SK-N-SH treated with all-trans-retinoic acid at 6 μM for 48 hours (cell line): Measurements from ENCODE around the gene HIVEP3.

ENCODE experiments used
- ATAC-seq: fragments of 200-7000 bp; cut with Tn5 transposase; 3 replicates; pipeline ENCODE4 v1.9.1; 2020; ENCODE audit warnings: mild to moderate bottlenecking, moderate library complexity
- ARNTL ChIP-seq: fragments of 450-650 bp; formaldehyde crosslinking; IDR thresholded peaks from 2 replicates; pipeline ENCODE4 v1.5.0; 2020; ENCODE audit warnings: low read depth, mild to moderate bottlenecking, moderate library complexity, borderline replicate concordance
- BACH2 ChIP-seq: fragments of 250-450 bp; sonication (Bioruptor Pico); IDR thresholded peaks from 2 replicates; pipeline ENCODE4 v1.9.0; 2021; ENCODE audit warnings: mild to moderate bottlenecking, borderline replicate concordance
- CREB5 ChIP-seq: fragments of 250-450 bp; sonication (Bioruptor Pico); IDR thresholded peaks from 2 replicates; pipeline ENCODE4 v1.5.1; 2020; ENCODE audit warnings: low read depth, mild to moderate bottlenecking, moderate library complexity
- CSDC2 ChIP-seq: fragments of 250-450 bp; sonication (Bioruptor Pico); IDR thresholded peaks from 2 replicates; pipeline ENCODE4 v1.5.0; 2020; ENCODE audit warnings: mild to moderate bottlenecking, moderate library complexity
- ESRRG ChIP-seq: fragments of 250-450 bp; sonication (Bioruptor Pico); IDR thresholded peaks from 2 replicates; pipeline ENCODE4 v1.6.1; 2021; ENCODE audit warnings: mild to moderate bottlenecking
- GLIS3 ChIP-seq: fragments of 250-450 bp; sonication (Bioruptor Pico); IDR thresholded peaks from 2 replicates; pipeline ENCODE4 v1.5.0; 2020; ENCODE audit warnings: mild to moderate bottlenecking, moderate library complexity
- ISL1 ChIP-seq: fragments of 250-450 bp; sonication (Bioruptor Pico); IDR thresholded peaks from 2 replicates; pipeline ENCODE4 v2.1.2; 2022; ENCODE audit warnings: mild to moderate bottlenecking, moderate library complexity
- OSR1 ChIP-seq: fragments of 250-450 bp; sonication (Bioruptor Pico); IDR thresholded peaks from 2 replicates; pipeline ENCODE4 v1.8.0; 2022; ENCODE audit warnings: moderate library complexity, mild to moderate bottlenecking, inconsistent platforms
- POU6F1 ChIP-seq: fragments of 250-450 bp; sonication (Bioruptor Pico); IDR thresholded peaks from 2 replicates; pipeline ENCODE4 v1.8.0; 2021; ENCODE audit warnings: low read depth, mild to moderate bottlenecking, moderate library complexity, borderline replicate concordance
- PPARA ChIP-seq: fragments of 250-450 bp; sonication (Bioruptor Pico); IDR thresholded peaks from 2 replicates; pipeline ENCODE4 v1.5.0; 2020; ENCODE audit warnings: mild to moderate bottlenecking, borderline replicate concordance
- SNAI2 ChIP-seq: fragments of 250-450 bp; sonication (Bioruptor Pico); IDR thresholded peaks from 2 replicates; pipeline ENCODE4 v1.5.0; 2020; ENCODE audit warnings: mild to moderate bottlenecking, moderate library complexity
- TCF4 ChIP-seq: fragments of 250-450 bp; sonication (Bioruptor Pico); IDR thresholded peaks from 2 replicates; pipeline ENCODE4 v1.8.0; 2021; ENCODE audit warnings: mild to moderate bottlenecking, moderate library complexity, borderline replicate concordance
- TOX ChIP-seq: fragments of 250-450 bp; sonication (Bioruptor Pico); IDR thresholded peaks from 2 replicates; pipeline ENCODE4 v1.8.0; 2021; ENCODE audit warnings: mild to moderate bottlenecking, moderate library complexity, borderline replicate concordance
- TSHZ2 ChIP-seq: fragments of 250-450 bp; sonication (Bioruptor Pico); IDR thresholded peaks from 2 replicates; pipeline ENCODE4 v1.5.0; 2020; ENCODE audit warnings: mild to moderate bottlenecking, moderate library complexity
- ZC3H10 ChIP-seq: fragments of 250-450 bp; sonication (Bioruptor Pico); IDR thresholded peaks from 2 replicates; pipeline ENCODE4 v1.5.1; 2021; ENCODE audit warnings: mild to moderate bottlenecking, moderate library complexity
- ZFP3 ChIP-seq: fragments of 250-450 bp; sonication (Bioruptor Pico); IDR thresholded peaks from 2 replicates; pipeline ENCODE4 v1.5.0; 2020; ENCODE audit warnings: mild to moderate bottlenecking, moderate library complexity
- ZFP30 ChIP-seq: fragments of 450-650 bp; formaldehyde crosslinking; IDR thresholded peaks from 2 replicates; pipeline ENCODE4 v1.5.0; 2022; ENCODE audit warnings: mild to moderate bottlenecking, moderate library complexity
- ZNF565 ChIP-seq: fragments of 450-650 bp; formaldehyde crosslinking; conservative IDR thresholded peaks from 2 replicates; pipeline ENCODE4 v1.5.0; 2020; ENCODE audit warnings: low read depth, mild to moderate bottlenecking, moderate library complexity
- ZNF8 ChIP-seq: fragments of 450-650 bp; formaldehyde crosslinking; IDR thresholded peaks from 2 replicates; pipeline ENCODE4 v1.5.0; 2020; ENCODE audit warnings: mild to moderate bottlenecking, moderate library complexity
- TF ChIP-seq, protein P1 (sequence below): fragments of 250-450 bp; sonication (Bioruptor Pico); IDR thresholded peaks from 2 replicates; pipeline ENCODE4 v1.5.1; 2021; ENCODE audit warnings: mild to moderate bottlenecking, moderate library complexity

Gene HIVEP3

GRCh38 chr1:41898191-41898713 lies 20.5 kb downstream of the HIVEP3 start:
- ATAC-seq: no peak; the same call in 2 of the 3 replicates
- no peak for TF ChIP-seq ZNF565
- no peak for TF ChIP-seq SNAI2 (CRISPR knock-in tag)
- TF ChIP-seq ZFP30 (CRISPR knock-in tag): no peak
- no peak for TF ChIP-seq ISL1 (CRISPR knock-in tag)
- no peak for TF ChIP-seq ZC3H10 (CRISPR knock-in tag)
- TF ChIP-seq PPARA (CRISPR knock-in tag): no peak

DNA sequence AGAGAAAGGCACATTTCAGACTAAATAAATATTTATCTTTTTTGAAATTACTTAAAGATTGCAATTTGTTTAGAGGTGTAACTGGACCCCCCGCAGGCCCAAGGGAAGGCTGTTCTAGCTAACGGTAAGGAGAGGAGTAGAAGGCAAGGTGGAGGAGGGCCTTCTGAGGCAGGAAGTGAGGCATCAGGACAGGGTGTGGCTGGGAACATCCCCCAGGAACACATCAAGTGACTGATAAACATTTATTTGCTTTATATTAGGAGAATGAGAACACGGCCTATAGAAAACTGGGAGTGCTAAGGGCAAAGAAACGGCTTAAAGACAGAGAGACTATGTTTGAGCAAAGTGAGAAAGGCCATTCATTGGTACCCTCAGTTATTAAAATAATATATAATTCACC lies 23.2 kb downstream of the HIVEP3 start:
- TF ChIP-seq GLIS3 (CRISPR knock-in tag): no peak
- TF ChIP-seq, all 23 proteins: peak for 0
- ATAC-seq: no peak

DNA sequence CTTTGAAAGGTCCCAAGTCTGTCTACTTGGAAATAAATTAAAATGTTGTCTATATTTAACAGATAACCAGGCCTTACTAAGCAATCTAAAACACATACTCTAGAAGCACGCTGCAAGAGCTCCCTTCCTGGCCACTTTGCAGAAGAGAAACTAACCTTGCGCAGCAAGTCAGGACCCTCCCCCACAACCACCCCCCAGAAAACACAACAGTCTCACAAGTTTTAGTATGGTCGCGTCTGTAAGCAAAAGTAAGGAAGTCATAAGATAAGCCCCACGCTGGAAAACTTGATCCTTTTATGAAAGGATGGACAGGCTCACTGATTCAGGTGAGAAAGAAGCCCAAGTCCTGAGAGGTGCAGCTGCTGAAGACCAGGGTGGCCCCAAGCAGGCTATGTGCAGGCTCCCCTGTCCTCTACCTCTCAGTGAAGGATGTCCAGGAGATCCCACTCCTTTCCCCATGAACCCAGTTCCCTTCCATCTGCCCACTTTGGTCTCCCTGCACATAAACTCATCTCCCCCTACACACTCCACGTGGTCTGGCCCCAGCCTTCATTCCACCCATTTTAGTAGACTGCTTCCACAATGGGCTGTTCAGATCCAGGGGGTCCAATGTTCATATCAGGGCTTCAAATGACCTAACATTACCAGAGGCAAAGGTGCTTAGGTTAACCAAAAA lies 23.8 kb downstream of the HIVEP3 start:
- ATAC-seq: no peak
- TF ChIP-seq OSR1 (CRISPR knock-in tag) (no peak), SNAI2 (CRISPR knock-in tag) (no peak), BACH2 (no peak), ESRRG (CRISPR knock-in tag) (no peak), PPARA (CRISPR knock-in tag) (no peak), ARNTL (CRISPR knock-in tag) (no peak), TOX (no peak), ZFP3 (CRISPR knock-in tag) (no peak), CREB5 (no peak), ZNF565 (no peak), TSHZ2 (CRISPR knock-in tag) (no peak), ZFP30 (CRISPR knock-in tag) (no peak), CSDC2 (CRISPR knock-in tag) (no peak)

GRCh38 chr1:41894101-41894807 lies 24.5 kb downstream of the HIVEP3 start:
- TF ChIP-seq BACH2: no peak
- TF ChIP-seq CREB5: no peak
- TF ChIP-seq GLIS3 (CRISPR knock-in tag): no peak
- TF ChIP-seq PPARA (CRISPR knock-in tag): no peak
- no peak for TF ChIP-seq SNAI2 (CRISPR knock-in tag)
- TF ChIP-seq, all 23 proteins: peak for 0
- no peak for ATAC-seq

GRCh38 chr1:41892301-41892781 lies 26.4 kb downstream of the HIVEP3 start:
- ATAC-seq: no peak
- TF ChIP-seq ZC3H10 (CRISPR knock-in tag) (no peak), TSHZ2 (CRISPR knock-in tag) (no peak), ZNF8 (CRISPR knock-in tag) (no peak), GLIS3 (CRISPR knock-in tag) (no peak), CSDC2 (CRISPR knock-in tag) (no peak), ARNTL (CRISPR knock-in tag) (no peak), TCF4 (CRISPR knock-in tag) (no peak), ZFP3 (CRISPR knock-in tag) (no peak), ISL1 (CRISPR knock-in tag) (no peak), POU6F1 (CRISPR knock-in tag) (no peak), OSR1 (CRISPR knock-in tag) (no peak)
- TF ChIP-seq, protein P1, sequence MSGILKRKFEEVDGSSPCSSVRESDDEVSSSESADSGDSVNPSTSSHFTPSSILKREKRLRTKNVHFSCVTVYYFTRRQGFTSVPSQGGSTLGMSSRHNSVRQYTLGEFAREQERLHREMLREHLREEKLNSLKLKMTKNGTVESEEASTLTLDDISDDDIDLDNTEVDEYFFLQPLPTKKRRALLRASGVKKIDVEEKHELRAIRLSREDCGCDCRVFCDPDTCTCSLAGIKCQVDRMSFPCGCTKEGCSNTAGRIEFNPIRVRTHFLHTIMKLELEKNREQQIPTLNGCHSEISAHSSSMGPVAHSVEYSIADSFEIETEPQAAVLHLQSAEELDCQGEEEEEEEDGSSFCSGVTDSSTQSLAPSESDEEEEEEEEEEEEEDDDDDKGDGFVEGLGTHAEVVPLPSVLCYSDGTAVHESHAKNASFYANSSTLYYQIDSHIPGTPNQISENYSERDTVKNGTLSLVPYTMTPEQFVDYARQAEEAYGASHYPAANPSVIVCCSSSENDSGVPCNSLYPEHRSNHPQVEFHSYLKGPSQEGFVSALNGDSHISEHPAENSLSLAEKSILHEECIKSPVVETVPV: no peak
